Panc1 (cell line): ENCODE results near the gene PLCZ1.
"Not testable (repeated sequence)": the region's sequence is repeated elsewhere in the genome, so short reads cannot be mapped to it uniquely, and the experiment has no call there.

ENCODE experiments used
- TCF7L2 ChIP-seq: IDR thresholded peaks from 2 replicates; pipeline ENCODE4 v1.6.1; 2011; ENCODE audit warnings: mild to moderate bottlenecking, low read depth, low read length, inconsistent platforms
- TF ChIP-seq, protein P1 (sequence below): fragments of 450-650 bp; IDR thresholded peaks from 2 replicates; pipeline ENCODE4 v1.5.1; 2017; ENCODE audit warnings: mild to moderate bottlenecking
- TF ChIP-seq, protein P2 (sequence below), 2 experiments: IDR thresholded peaks; 2 replicates each; pipeline ENCODE4 v1.6.1; 2011 to 2012; ENCODE audit warnings: low read depth in 2 of 2, control low read depth in 1 of 2, low read length in 1 of 2, mild to moderate bottlenecking in 1 of 2, moderate library complexity in 1 of 2; ENCODE audit not compliant: insufficient read depth in 1 of 2

DNA sequence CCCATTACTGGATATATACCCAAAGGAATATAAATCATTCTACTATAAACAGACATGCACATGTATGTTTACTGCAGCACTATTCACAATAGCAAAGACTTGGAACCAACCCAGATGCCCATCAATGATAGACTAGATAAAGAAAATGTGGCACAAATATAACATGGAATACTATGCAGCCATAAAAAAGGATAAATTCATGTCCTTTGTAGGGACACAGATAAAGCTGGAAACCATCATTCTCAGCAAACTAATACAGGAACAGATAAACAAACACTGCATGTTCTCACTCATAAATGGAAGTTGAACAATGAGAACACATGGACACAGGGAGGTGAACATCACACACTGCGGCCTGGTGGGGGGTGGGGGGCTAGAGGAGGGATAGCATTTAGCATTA is 28.7 kb upstream of the PLCZ1 start:
- TF ChIP-seq, protein P1, sequence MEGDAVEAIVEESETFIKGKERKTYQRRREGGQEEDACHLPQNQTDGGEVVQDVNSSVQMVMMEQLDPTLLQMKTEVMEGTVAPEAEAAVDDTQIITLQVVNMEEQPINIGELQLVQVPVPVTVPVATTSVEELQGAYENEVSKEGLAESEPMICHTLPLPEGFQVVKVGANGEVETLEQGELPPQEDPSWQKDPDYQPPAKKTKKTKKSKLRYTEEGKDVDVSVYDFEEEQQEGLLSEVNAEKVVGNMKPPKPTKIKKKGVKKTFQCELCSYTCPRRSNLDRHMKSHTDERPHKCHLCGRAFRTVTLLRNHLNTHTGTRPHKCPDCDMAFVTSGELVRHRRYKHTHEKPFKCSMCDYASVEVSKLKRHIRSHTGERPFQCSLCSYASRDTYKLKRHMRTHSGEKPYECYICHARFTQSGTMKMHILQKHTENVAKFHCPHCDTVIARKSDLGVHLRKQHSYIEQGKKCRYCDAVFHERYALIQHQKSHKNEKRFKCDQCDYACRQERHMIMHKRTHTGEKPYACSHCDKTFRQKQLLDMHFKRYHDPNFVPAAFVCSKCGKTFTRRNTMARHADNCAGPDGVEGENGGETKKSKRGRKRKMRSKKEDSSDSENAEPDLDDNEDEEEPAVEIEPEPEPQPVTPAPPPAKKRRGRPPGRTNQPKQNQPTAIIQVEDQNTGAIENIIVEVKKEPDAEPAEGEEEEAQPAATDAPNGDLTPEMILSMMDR = not testable (repeated sequence)
- TF ChIP-seq TCF7L2 = not testable (repeated sequence)
- TF ChIP-seq, protein P2, sequence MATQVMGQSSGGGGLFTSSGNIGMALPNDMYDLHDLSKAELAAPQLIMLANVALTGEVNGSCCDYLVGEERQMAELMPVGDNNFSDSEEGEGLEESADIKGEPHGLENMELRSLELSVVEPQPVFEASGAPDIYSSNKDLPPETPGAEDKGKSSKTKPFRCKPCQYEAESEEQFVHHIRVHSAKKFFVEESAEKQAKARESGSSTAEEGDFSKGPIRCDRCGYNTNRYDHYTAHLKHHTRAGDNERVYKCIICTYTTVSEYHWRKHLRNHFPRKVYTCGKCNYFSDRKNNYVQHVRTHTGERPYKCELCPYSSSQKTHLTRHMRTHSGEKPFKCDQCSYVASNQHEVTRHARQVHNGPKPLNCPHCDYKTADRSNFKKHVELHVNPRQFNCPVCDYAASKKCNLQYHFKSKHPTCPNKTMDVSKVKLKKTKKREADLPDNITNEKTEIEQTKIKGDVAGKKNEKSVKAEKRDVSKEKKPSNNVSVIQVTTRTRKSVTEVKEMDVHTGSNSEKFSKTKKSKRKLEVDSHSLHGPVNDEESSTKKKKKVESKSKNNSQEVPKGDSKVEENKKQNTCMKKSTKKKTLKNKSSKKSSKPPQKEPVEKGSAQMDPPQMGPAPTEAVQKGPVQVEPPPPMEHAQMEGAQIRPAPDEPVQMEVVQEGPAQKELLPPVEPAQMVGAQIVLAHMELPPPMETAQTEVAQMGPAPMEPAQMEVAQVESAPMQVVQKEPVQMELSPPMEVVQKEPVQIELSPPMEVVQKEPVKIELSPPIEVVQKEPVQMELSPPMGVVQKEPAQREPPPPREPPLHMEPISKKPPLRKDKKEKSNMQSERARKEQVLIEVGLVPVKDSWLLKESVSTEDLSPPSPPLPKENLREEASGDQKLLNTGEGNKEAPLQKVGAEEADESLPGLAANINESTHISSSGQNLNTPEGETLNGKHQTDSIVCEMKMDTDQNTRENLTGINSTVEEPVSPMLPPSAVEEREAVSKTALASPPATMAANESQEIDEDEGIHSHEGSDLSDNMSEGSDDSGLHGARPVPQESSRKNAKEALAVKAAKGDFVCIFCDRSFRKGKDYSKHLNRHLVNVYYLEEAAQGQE (IDR thresholded peaks at IDR 0.05; ENCODE audit: insufficient read depth in 1 of 2, low read depth in 2 of 2, low read length in 1 of 2) = not testable (repeated sequence)
